Stomach (tissue), 4 donors: ENCODE data around the gene SPAG9.

Experiments used
- CTCF ChIP-seq, 7 experiments: fragments of 450-650 bp in 4 of 7; fragments of 200-600 bp in 3 of 7; sonication (generic) in 3 of 7; IDR thresholded peaks; one replicate each; pipeline ENCODE4 v1.5.1; 2016 to 2019; ENCODE audit warnings: antibody characterized with exemption in 7 of 7, control low read depth in 2 of 7, mild to moderate bottlenecking in 1 of 7
- POLR2A ChIP-seq, 4 donors: fragments of 450-650 bp; IDR thresholded peaks; one replicate each; pipeline ENCODE4 v1.6.1; 2016; ENCODE audit warnings: antibody characterized with exemption in 4 of 4, control low read depth in 2 of 4, mild to moderate bottlenecking in 1 of 4, moderate library complexity in 1 of 4

GRCh38 chr17:51166198-51166986, 45.7 kb upstream of the SPAG9 start, which contains the start of gene NME2:
- TF ChIP-seq CTCF (IDR thresholded peaks at IDR 0.05) = no peak
- TF ChIP-seq POLR2A (IDR thresholded peaks at IDR 0.05) = peak in 1 of 4 donors; percentile 79
